Activated CD4-positive, alpha-beta T cell treated with anti-CD3 and anti-CD28 coated beads, Interleukin-2, amount 50 U/mL, for 24 hours (primary cell): ENCODE measurements around the gene EIF5A.

Experiments
- DNase-seq, 2 donors: peaks; one replicate each; pipeline ENCODE4 v3.0.0-alpha.2; 2020; ENCODE audit warnings: low read depth in 1 of 2, low spot score in 1 of 2

Gene EIF5A

GRCh38 chr17:7284911-7285310 lies 22.5 kb upstream of the EIF5A start:
- no peak for DNase-seq

GRCh38 chr17:7285679-7286078 lies 21.7 kb upstream of the EIF5A start:
- DNase-seq: no peak

GRCh38 chr17:7289256-7290032 lies 18.0 kb upstream of the EIF5A start:
- DNase-seq: no peak

- DNase-seq: no peak
Observed at GRCh38 chr17:7290166-7290565, 17.3 kb upstream of the EIF5A start.

GRCh38 chr17:7290685-7291084 lies 16.7 kb upstream of the EIF5A start:
- no peak for DNase-seq

GRCh38 chr17:7292194-7292593 lies 15.2 kb upstream of the EIF5A start:
- no peak for DNase-seq

GRCh38 chr17:7292729-7293128 lies 14.7 kb upstream of the EIF5A start:
- DNase-seq: no peak

- no peak for DNase-seq
Observed at GRCh38 chr17:7293159-7293558, 14.3 kb upstream of the EIF5A start.

- no peak for DNase-seq
Observed at GRCh38 chr17:7293816-7294613, 13.4 kb upstream of the EIF5A start.

- peak; percentile 38 to 43 for DNase-seq
Observed at GRCh38 chr17:7294614-7295153, 12.7 kb upstream of the EIF5A start, which contains the start of gene YBX2. Gene YBX2, minus strand, starts transcription at chr17:7294639. Its CDS starts 139 bp downstream, at chr17:7294500.

GRCh38 chr17:7295230-7296180 lies 11.9 kb upstream of the EIF5A start:
- no peak for DNase-seq

- DNase-seq: no peak
Observed at GRCh38 chr17:7296189-7296861, 11.1 kb upstream of the EIF5A start.

- no peak for DNase-seq
Observed at GRCh38 chr17:7304179-7304578, 3.2 kb upstream of the EIF5A start.

- peak in 1 of 2 donors; percentile 30 for DNase-seq
Observed at GRCh38 chr17:7307686-7308624, 527 bp downstream of the EIF5A start.

- DNase-seq: peak; percentile 74 to 82
Observed at GRCh38 chr17:7308625-7309433, 1.4 kb downstream of the EIF5A start.

GRCh38 chr17:7309628-7310027 lies 2.2 kb downstream of the EIF5A start:
- DNase-seq: no peak

- DNase-seq: no peak
Observed at GRCh38 chr17:7311110-7311705, 3.8 kb downstream of the EIF5A start.
